Measurements from ENCODE around the gene SPON1.

DNA sequence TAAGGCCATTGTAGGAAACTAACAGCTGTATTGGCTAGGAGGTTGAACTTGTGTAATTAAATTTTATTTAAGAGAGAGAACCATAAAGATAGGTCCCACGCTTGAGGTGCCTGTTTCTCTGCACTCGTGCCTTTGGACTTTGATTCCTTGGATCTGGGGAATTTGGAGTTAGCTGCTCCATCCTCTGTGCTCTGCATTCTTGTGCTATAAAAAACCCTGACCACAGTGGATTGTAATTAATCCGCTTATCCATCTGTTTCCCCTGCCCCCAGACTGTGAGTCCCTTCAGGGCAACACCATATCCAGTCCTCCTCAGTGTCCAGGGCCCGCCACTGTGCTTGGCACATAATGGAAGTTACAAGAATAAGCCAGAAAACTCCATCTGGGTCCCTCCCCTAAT lies 169.8 kb downstream of the SPON1 start:
- TF ChIP-seq TAF1 (IDR thresholded peaks at IDR 0.05; ENCODE audit: borderline replicate concordance, insufficient read depth, low read length) = no peak
- TF ChIP-seq, protein P1, sequence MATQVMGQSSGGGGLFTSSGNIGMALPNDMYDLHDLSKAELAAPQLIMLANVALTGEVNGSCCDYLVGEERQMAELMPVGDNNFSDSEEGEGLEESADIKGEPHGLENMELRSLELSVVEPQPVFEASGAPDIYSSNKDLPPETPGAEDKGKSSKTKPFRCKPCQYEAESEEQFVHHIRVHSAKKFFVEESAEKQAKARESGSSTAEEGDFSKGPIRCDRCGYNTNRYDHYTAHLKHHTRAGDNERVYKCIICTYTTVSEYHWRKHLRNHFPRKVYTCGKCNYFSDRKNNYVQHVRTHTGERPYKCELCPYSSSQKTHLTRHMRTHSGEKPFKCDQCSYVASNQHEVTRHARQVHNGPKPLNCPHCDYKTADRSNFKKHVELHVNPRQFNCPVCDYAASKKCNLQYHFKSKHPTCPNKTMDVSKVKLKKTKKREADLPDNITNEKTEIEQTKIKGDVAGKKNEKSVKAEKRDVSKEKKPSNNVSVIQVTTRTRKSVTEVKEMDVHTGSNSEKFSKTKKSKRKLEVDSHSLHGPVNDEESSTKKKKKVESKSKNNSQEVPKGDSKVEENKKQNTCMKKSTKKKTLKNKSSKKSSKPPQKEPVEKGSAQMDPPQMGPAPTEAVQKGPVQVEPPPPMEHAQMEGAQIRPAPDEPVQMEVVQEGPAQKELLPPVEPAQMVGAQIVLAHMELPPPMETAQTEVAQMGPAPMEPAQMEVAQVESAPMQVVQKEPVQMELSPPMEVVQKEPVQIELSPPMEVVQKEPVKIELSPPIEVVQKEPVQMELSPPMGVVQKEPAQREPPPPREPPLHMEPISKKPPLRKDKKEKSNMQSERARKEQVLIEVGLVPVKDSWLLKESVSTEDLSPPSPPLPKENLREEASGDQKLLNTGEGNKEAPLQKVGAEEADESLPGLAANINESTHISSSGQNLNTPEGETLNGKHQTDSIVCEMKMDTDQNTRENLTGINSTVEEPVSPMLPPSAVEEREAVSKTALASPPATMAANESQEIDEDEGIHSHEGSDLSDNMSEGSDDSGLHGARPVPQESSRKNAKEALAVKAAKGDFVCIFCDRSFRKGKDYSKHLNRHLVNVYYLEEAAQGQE (IDR thresholded peaks at IDR 0.05; ENCODE audit: insufficient read depth in 1 of 2, low read depth in 2 of 2, low read length in 2 of 2) = no peak
- TF ChIP-seq FOXP2 (optimal IDR thresholded peaks at IDR 0.05; ENCODE audit: borderline replicate concordance, extremely low read depth, extremely low read length, insufficient read depth) = no peak

All from PFSK-1 (cell line).